Heart right ventricle (tissue), 16 donors: ENCODE results near the gene BTN2A1. TPM values are rescaled to one million over a fixed set of nuclear protein-coding genes. Genes with fewer than 3 reads are reported as not detected.

Source experiments
- ATAC-seq, 8 donors: fragments of 200-7000 bp; cut with Tn5 transposase; one replicate each; pipeline ENCODE4 v1.9.1; 2020; ENCODE audit warnings: mild to moderate bottlenecking in 8 of 8, moderate library complexity in 8 of 8, moderate number of reproducible peaks in 1 of 8
- DNase-seq, 2 donors: peaks; one replicate each; pipeline ENCODE4 v3.0.0-alpha.2; 2020
- H3K27ac ChIP-seq, 10 donors: fragments of 200-600 bp; sonication (generic) in 2 of 10; one replicate each; pipeline versions ENCODE4 v1.5.0 to v1.8.0; 2020 to 2022; ENCODE audit warnings: mild to moderate bottlenecking in 3 of 10
- H3K27me3 ChIP-seq, 7 donors: fragments of 200-600 bp; one replicate each; pipeline ENCODE4 v1.8.0; 2021 to 2022; ENCODE audit warnings: mild to moderate bottlenecking in 2 of 7
- H3K36me3 ChIP-seq, 9 donors: fragments of 200-600 bp; sonication (generic) in 1 of 9; one replicate each; pipeline versions ENCODE4 v1.5.0 to v1.8.0; 2020 to 2022; ENCODE audit warnings: mild to moderate bottlenecking in 2 of 9
- H3K4me1 ChIP-seq, 9 donors: fragments of 200-600 bp; sonication (generic) in 1 of 9; one replicate each; pipeline versions ENCODE4 v1.5.0 to v1.8.0; 2020 to 2022; ENCODE audit warnings: mild to moderate bottlenecking in 4 of 9
- H3K4me3 ChIP-seq, 10 donors: fragments of 200-600 bp; sonication (generic) in 2 of 10; one replicate each; pipeline versions ENCODE4 v1.5.0 to v1.8.0; 2020 to 2022; ENCODE audit warnings: mild to moderate bottlenecking in 7 of 10, moderate library complexity in 2 of 10
- H3K9me3 ChIP-seq, 11 donors: fragments of 200-600 bp in 10 of 11; sonication (generic) in 2 of 11; one replicate each; pipeline versions ENCODE4 v1.5.0 to v1.8.0; 2013 to 2022; ENCODE audit warnings: mild to moderate bottlenecking in 2 of 11, control low read depth in 1 of 11, moderate library complexity in 1 of 11
- WGBS, 2 donors: extraction: QIAGEN DNeasy Blood & Tissue Kit; methylation state at CpG; one replicate each; pipeline ENCODE4 v1.1.7; 2013; ENCODE audit warnings: inconsistent platforms in 1 of 2; 5-methylcytosine and 5-hydroxymethylcytosine counted together
- intact Hi-C, 10 donors: fragments of 100-400 bp; cut with DNase I; formaldehyde crosslinking; loops; one replicate each; pipeline versions ENCODE4 v1.11.1 to v1.14.2; 2022
- polyA plus RNA-seq, 2 donors: library from polyadenylated mRNA; stranded (reverse); fragments of 200-250 nt; gene quantifications; one replicate each; pipeline ENCODE4 v1.2.3, GENCODE V29; 2013
- total RNA-seq, 10 donors: library from RNA; stranded (reverse); fragmentation: NEBNext Ultra II Directional in 3 of 10; extraction: Animal tissue kit (Norgen Biotek cat#: 25700) in 3 of 10; gene quantifications; one replicate each; pipeline versions ENCODE4 v1.2.1 to v1.2.4, GENCODE V29; 2021 to 2023
- TF ChIP-seq, protein P1 (sequence below), 9 donors: fragments of 200-600 bp; sonication (generic) in 2 of 9; IDR thresholded peaks; one replicate each; pipeline versions ENCODE4 v1.5.0 to v1.8.0; 2021 to 2022; ENCODE audit warnings: antibody characterized with exemption in 9 of 9, mild to moderate bottlenecking in 5 of 9, moderate library complexity in 1 of 9
- donor health status: Arrhythmogenic right ventricular cardiomyopathy.
- donor health status: ischemic (EF 13 %, LVEDD 7.1; RV severe dilation, severe dysfunction).
- donor health status: healthy with polysubstance abuse.
- donor health status: DM: no; HTN: yes; CAD: no.
- donor health status: DM: no; HTN: no; CAD: no.
- donor health status: ischemic (EF 25% LVEDD 6.9; RV normal size, moderate dysfunction).
- donor health status: ischemic (EF 25% LVEDD 5.7; RV mildly dilated, moderate dysfunction).
- donor health status: healthy.
- donor health status: DM: yes; HTN: yes; CAD: no.
- donor health status: Ischemic cardiomyopathy.
- donor health status: ischemic (EF 35%, LVEDD 5.7; RV mildly dilated, moderate dysfunction).
- donor health status: nonischemic (EF 11% LVEDD 7.7; RV severe dilation, severe dysfunction).
- donor health status: DM: yes; HTN: yes; CAD: no.
- donor health status: PGD.
- donor health status: ischemic (EF 29% LVEDD 5.4; RV normal size, mild dysfunction).
- donor health status: nonischemic (EF 23%, LVEDD 6.1; RV moderate dilation, normal function).

The BTN2A1 gene
- total and polyA plus RNA-seq, 12 donors, result 9.7 to 19.9 (median 15.5) TPM

DNA sequence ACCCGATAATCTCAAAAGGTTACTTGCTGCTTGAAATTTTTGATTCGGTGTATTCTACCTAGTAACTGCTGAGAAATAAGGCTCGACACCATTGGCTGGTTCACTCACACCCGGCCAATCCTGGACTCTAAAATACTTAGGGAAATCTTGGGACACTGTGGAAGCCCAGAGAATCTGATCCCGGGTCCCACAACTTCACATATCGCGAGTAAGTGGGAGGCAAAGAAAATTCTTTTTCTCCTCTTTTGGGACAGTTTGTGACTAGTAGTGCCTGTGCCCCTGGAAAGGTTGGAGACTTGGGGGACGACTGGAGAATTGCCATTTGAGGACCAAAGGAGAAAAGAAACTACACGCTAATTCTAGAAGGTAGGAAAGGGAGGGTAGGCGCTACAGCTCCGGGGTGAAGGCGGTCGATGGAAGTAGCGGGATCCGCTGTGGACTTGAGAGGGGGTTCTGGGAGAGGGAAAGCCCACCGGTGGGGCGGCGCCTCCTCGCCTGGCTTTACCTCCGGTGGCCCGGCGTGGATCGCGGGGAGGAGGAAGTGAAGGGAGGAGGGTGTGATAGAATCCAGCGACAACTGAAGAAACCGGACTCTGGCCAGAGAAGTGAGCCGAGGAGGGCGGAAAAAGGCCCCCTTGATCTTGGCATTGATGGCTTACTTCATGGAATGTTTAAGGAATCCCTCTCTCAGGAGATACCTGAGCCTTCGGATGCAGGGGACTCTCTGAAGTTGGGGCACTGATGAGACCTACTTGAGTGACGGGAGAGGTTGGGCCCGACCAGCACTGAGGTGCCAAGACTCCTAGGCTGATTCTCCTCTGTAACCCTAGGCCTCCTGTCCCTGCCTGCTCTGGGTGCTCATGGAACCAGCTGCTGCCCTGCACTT lies 36.3 kb upstream of the BTN2A1 start:
- intact Hi-C loops, result no loop called here
- TF ChIP-seq, protein P1, sequence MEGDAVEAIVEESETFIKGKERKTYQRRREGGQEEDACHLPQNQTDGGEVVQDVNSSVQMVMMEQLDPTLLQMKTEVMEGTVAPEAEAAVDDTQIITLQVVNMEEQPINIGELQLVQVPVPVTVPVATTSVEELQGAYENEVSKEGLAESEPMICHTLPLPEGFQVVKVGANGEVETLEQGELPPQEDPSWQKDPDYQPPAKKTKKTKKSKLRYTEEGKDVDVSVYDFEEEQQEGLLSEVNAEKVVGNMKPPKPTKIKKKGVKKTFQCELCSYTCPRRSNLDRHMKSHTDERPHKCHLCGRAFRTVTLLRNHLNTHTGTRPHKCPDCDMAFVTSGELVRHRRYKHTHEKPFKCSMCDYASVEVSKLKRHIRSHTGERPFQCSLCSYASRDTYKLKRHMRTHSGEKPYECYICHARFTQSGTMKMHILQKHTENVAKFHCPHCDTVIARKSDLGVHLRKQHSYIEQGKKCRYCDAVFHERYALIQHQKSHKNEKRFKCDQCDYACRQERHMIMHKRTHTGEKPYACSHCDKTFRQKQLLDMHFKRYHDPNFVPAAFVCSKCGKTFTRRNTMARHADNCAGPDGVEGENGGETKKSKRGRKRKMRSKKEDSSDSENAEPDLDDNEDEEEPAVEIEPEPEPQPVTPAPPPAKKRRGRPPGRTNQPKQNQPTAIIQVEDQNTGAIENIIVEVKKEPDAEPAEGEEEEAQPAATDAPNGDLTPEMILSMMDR (IDR thresholded peaks at IDR 0.05), result no peak

DNA sequence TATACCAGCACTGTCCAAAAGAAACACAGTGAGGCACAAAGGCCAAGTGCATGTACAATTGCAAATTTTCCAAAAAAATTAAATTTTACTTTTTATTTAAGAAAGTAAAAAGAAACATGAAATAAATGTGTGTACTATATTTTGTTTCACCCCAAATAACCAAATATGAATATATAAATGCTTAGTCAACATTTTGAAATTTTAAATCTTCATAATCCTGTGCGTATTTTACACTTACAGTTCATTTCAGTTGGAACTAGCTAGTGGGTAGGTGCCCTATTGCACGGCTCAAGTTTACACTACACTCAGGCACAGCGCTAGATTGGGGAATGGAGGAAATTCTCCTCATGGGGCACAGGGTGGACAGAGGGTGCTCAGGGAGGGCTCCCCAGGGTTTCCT lies 35.4 kb upstream of the BTN2A1 start:
- 91 to 97% methylated on average over 3 of the region's 3 CpGs for WGBS, 2 donors
- intact Hi-C loops, result no loop called here

More for the DNA sequence above, 36.3 kb upstream of the BTN2A1 start:
- Histone ChIP-seq H3K27ac (peak overlapping the region; percentile 21 to 94 (median 84)), H3K4me3 (peak overlapping the region; percentile 48 to 90 (median 66)), H3K27me3 (no peaks in the 10 kb centered on the region), H3K9me3 (peaks cover 0 to 21% (median 0%) of the 10 kb centered on the region in 11 donors), H3K36me3 (peaks cover 0 to 21% (median 4%) of the 10 kb centered on the region in 9 donors), H3K4me1 (peaks cover 0 to 48% (median 27%) of the 10 kb centered on the region in 9 donors)
- peak; percentile 53 to 81 for DNase-seq
- ATAC-seq, result peak; percentile 96 to 100 (median 99)
- WGBS, 2 donors, result 1% methylated on average over 31 of the region's 31 CpGs

DNA sequence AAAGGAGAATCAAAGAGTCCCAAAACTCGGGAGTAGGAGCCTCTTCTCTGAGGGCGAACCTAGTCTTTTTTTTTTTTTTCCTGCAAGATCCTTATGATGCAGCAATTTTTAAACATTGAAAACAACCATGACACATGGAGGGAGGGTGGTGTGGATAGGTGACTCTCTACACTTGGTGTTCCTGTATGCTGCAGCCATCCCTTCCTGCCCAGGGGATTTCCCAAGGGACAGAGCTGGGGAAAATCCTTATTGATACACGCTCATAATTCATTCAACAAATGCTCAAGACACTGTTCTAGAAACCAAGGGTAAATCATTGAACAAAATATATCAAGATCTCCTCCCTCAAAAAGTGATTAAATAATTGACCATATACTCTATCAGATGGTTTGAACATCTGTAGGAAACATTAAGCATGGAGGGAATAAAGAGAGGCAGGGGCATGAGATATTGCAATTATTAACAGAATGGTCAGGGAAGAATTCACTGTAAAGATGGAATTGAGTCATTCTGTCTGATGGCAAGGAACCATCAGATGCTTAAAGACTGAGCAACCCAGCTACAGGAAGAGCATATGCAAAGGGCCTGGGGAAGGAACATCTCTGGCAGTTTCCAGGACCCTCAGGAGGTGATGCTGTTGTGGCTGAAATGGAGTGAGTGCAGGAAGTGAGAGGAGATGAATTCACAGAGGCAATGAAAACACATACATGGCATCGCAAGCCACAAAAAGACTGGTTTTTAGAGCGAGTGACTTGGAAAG lies 30.9 kb upstream of the BTN2A1 start:
- Histone ChIP-seq H3K9me3 (no peaks in the 10 kb centered on the region), H3K4me3 (no peak overlapping the region), H3K27ac (no peak overlapping the region), H3K36me3 (peaks cover 0 to 61% (median 11%) of the 10 kb centered on the region in 9 donors), H3K4me1 (peaks cover 0 to 51% (median 23%) of the 10 kb centered on the region in 9 donors), H3K27me3 (peaks cover 0 to 6% (median 0%) of the 10 kb centered on the region in 7 donors)
- intact Hi-C loops, result no loop called here
- 94 to 95% methylated on average over 5 of the region's 5 CpGs for WGBS, 2 donors
- TF ChIP-seq, protein P1 (IDR thresholded peaks at IDR 0.05), result no peak
- no peak for ATAC-seq
- DNase-seq, result no peak

More for the DNA sequence above, 35.4 kb upstream of the BTN2A1 start:
- peaks cover 0 to 25% (median 5%) of the 10 kb centered on the region in 9 donors for H3K36me3 ChIP-seq
- H3K9me3 ChIP-seq, result peaks cover 0 to 15% (median 0%) of the 10 kb centered on the region in 11 donors
- DNase-seq (no peak), ATAC-seq (no peak)
- H3K4me3 ChIP-seq, result peak overlapping the region in 9 of 10 donors; percentile 48 to 90 (median 66)
- H3K27ac ChIP-seq, result peak overlapping the region in 1 of 10 donors; percentile 89
- TF ChIP-seq, protein P1 (IDR thresholded peaks at IDR 0.05), result no peak
- peaks cover 0 to 4% (median 0%) of the 10 kb centered on the region in 7 donors for H3K27me3 ChIP-seq
- H3K4me1 ChIP-seq, result peaks cover 0 to 48% (median 27%) of the 10 kb centered on the region in 9 donors

DNA sequence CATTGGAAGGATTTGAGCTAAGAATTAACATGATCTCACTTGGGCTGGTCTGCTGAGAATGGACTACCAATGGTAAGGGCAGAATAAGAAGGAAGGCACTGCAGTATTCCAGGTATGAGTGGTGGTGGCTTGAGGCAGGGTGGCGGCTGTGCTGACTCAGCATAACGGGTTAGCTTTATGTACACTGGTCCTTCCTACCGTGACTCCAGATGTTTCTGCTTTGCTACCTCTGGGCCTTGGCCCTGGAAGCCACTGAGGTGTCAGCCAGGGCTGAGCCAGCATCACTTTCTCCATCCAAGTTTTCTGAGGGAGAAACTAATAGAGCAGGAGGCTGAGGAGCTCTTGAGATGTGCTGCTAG lies 30.3 kb upstream of the BTN2A1 start:
- WGBS, 2 donors, result 97 to 99% methylated on average over 3 of the region's 3 CpGs
- no peak for ATAC-seq
- intact Hi-C loops, result no loop called here
- Histone ChIP-seq H3K36me3 (peaks cover 0 to 61% (median 11%) of the 10 kb centered on the region in 9 donors), H3K4me1 (peaks cover 0 to 46% (median 18%) of the 10 kb centered on the region in 9 donors), H3K27ac (no peak overlapping the region), H3K27me3 (peaks cover 0 to 6% (median 0%) of the 10 kb centered on the region in 7 donors), H3K9me3 (no peaks in the 10 kb centered on the region), H3K4me3 (no peak overlapping the region)
- no peak for DNase-seq
- TF ChIP-seq, protein P1 (IDR thresholded peaks at IDR 0.05), result no peak
